ENCODE results near the gene RMDN2. TPM values are rescaled to one million over a fixed set of nuclear protein-coding genes. Genes with fewer than 3 reads are reported as not detected.
"Not testable (repeated sequence)": the region's sequence is repeated elsewhere in the genome, so short reads cannot be mapped to it uniquely, and the experiment has no call there.

Gene RMDN2
- total RNA-seq, 1 donor from 2014 or later: 6.5 TPM

DNA sequence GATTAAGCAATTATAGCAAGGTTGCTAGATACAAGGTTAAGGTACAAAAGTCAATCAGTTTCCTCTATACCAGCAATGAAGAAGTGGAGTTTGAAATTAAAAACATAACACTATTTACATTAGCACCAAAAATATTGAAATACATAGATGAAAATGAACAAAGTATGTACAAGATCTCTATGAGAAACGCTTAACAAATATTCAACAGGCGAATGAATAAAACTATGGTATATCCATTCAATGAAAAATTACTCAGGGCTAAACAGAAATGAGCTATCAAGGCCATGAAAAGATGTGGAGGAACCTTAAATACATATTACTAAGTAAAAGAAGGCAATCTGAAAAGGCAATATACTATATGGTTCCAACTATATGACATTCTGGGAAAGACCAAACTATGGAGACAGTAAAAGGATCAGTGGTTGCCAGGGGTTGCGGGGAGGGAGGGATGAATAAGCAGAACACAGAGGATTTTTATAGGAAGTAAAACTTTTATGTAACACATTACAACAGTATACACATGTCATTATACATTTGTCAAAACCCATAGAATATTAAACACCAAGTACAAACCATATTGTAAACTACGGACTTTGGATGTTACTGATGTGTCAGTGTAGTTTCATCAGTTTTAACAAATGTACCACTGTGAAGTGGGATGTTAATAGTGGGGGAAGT lies 62.1 kb downstream of the RMDN2 start:
- Histone ChIP-seq H3K36me3 (no peaks in the 10 kb centered on the region), H3K4me1 (peaks cover 3% of the 10 kb centered on the region), H3K27ac (replicated peaks) (no peak overlapping the region), H3K27me3 (ENCODE audit: low read depth) (no peaks in the 10 kb centered on the region), H3K4me3 (no peak overlapping the region), H3K9me3 (replicated peaks) (no peaks in the 10 kb centered on the region)
- TF ChIP-seq, protein P1, sequence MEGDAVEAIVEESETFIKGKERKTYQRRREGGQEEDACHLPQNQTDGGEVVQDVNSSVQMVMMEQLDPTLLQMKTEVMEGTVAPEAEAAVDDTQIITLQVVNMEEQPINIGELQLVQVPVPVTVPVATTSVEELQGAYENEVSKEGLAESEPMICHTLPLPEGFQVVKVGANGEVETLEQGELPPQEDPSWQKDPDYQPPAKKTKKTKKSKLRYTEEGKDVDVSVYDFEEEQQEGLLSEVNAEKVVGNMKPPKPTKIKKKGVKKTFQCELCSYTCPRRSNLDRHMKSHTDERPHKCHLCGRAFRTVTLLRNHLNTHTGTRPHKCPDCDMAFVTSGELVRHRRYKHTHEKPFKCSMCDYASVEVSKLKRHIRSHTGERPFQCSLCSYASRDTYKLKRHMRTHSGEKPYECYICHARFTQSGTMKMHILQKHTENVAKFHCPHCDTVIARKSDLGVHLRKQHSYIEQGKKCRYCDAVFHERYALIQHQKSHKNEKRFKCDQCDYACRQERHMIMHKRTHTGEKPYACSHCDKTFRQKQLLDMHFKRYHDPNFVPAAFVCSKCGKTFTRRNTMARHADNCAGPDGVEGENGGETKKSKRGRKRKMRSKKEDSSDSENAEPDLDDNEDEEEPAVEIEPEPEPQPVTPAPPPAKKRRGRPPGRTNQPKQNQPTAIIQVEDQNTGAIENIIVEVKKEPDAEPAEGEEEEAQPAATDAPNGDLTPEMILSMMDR (IDR thresholded peaks at IDR 0.05; ENCODE audit: borderline replicate concordance): no peak
- no peak for DNase-seq
- intact Hi-C loops (cut with micrococcal nuclease): loop anchor here (10.0 kb wide), 1 partner anchor 128 kb away; no protein-coding TSS in a partner anchor

DNA sequence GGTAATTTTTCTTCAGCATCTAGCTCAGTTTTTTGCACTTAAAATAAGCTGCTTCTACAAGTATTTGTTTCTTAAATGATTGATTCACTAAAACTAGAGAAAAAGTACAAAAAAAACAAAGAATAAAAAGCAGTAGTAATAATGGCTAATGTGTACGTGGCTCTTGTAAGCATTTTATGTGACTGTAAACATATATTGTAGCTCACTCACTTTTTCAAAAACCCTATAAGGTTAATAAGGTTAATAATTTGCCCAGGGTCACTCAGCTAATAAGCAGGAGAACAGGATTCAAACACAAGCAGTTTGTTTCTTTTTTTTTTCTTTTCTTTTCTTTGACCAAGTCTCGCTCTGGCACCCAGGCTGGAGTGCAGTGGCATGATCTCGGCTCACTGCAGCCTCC lies 67.5 kb downstream of the RMDN2 start:
- Histone ChIP-seq H3K36me3 (peaks cover 4% of the 10 kb centered on the region), H3K27ac (replicated peaks) (no peak overlapping the region), H3K27me3 (ENCODE audit: low read depth) (no peaks in the 10 kb centered on the region), H3K4me3 (no peak overlapping the region), H3K4me1 (no peaks in the 10 kb centered on the region), H3K9me3 (replicated peaks) (no peaks in the 10 kb centered on the region)
- TF ChIP-seq, protein P1 (IDR thresholded peaks at IDR 0.05; ENCODE audit: borderline replicate concordance): no peak
- DNase-seq: no peak
- intact Hi-C loops (cut with micrococcal nuclease): no loop called here

DNA sequence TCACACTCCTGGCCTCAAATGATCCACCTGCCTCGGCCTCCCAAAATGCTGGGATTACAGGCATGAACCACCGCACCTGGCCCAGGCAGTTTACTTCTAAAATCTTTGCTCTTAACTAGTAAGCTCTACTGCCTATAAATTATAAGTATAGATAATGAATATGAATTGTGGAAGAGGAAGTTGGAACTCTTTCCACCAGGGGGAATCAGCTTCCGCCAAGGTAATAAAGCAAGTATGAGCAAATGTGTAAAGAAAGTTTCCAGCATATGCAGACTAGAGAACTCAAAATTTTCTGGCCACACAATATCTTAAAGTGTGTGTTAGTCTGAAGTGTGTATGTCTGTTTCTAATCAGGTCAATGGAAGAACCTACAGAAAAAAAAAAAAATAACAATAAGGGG lies 68.1 kb downstream of the RMDN2 start:
- H3K27me3 ChIP-seq (ENCODE audit: low read depth): no peaks in the 10 kb centered on the region
- TF ChIP-seq, protein P1 (IDR thresholded peaks at IDR 0.05; ENCODE audit: borderline replicate concordance): peak; percentile 17
- no peak overlapping the region for H3K27ac ChIP-seq (replicated peaks)
- H3K36me3 ChIP-seq: peaks cover 10% of the 10 kb centered on the region
- H3K4me1 ChIP-seq: no peaks in the 10 kb centered on the region
- no peak overlapping the region for H3K4me3 ChIP-seq
- DNase-seq: no peak
- intact Hi-C loops (cut with micrococcal nuclease): no loop called here
- H3K9me3 ChIP-seq (replicated peaks): no peaks in the 10 kb centered on the region

GRCh38 chr2:37997629-37998028 lies 72.5 kb downstream of the RMDN2 start:
- Histone ChIP-seq H3K4me1 (no peaks in the 10 kb centered on the region), H3K36me3 (peaks cover 33% of the 10 kb centered on the region), H3K27me3 (ENCODE audit: low read depth) (no peaks in the 10 kb centered on the region), H3K27ac (replicated peaks) (no peak overlapping the region), H3K9me3 (replicated peaks) (peaks cover 9% of the 10 kb centered on the region), H3K4me3 (no peak overlapping the region)
- intact Hi-C loops (cut with micrococcal nuclease): no loop called here
- no peak for DNase-seq
- TF ChIP-seq, protein P1 (IDR thresholded peaks at IDR 0.05; ENCODE audit: borderline replicate concordance): no peak

DNA sequence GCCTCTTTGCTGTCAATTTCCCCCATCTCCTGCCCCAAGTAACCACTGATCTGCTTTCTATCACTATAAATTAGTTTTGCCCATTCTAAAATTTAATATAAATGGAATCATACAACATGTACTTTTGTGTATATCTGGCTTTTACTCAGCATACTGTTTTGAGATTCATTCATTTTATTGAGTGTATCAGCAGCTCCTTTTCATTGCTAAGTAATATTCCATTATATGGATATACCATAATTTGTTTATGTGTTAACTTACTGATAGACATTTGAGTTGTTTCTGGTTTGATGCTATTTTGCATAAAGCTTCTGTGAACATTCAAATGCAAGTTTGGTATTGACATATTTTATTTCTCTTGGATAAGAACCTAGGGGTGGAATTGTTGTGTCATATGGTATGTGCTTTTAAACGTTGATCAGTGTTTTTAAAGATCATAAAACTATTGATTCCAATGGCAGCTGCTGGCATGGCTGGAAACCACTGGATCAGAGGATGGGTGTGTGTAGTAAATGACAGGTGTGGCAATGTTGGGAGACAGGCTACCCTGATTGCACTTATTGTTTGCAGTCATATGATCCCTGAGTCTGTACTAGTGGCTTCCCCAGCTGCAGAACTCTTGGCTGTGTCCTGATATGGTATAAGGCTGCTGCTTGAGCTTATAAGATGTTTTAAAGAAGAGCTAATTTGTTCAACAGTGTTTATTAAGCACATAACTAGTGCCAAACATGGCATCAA lies 75.6 kb downstream of the RMDN2 start:
- no peak for DNase-seq
- no peaks in the 10 kb centered on the region for H3K4me1 ChIP-seq
- H3K27me3 ChIP-seq (ENCODE audit: low read depth): no peaks in the 10 kb centered on the region
- H3K27ac ChIP-seq (replicated peaks): no peak overlapping the region
- TF ChIP-seq, protein P1 (IDR thresholded peaks at IDR 0.05; ENCODE audit: borderline replicate concordance): no peak
- H3K4me3 ChIP-seq: no peak overlapping the region
- intact Hi-C loops (cut with micrococcal nuclease): no loop called here
- H3K36me3 ChIP-seq: peaks cover 41% of the 10 kb centered on the region
- H3K9me3 ChIP-seq (replicated peaks): peaks cover 9% of the 10 kb centered on the region

DNA sequence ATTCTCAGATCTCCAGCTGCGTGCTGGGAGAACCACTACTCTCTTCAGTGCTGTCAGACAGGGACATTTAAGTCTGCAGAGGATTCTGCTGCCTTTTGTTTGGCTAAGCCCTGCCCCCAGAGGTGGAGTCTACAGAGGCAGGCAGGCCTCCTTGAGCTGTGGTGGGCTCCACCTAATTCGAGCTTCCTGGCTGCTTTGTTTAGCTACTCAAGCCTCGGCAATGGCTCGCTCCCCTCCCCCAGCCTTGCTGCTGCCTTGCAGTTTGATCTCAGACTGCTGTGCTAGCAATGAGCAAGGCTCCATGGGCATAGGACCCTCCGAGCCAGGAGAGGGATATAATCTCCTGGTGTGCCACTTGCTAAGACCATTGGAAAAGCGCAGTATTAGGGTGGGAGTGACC lies 85.1 kb downstream of the RMDN2 start:
- H3K36me3 ChIP-seq; H3K9me3 ChIP-seq (replicated peaks); intact Hi-C loops (cut with micrococcal nuclease); H3K27me3 ChIP-seq (ENCODE audit: low read depth); H3K27ac ChIP-seq (replicated peaks); H3K4me3 ChIP-seq; H3K4me1 ChIP-seq; DNase-seq: not testable (repeated sequence)
